ACHN (cell line): Measurements from ENCODE around the gene HOXA11.

Experiments
- DNase-seq: peaks from one replicate; pipeline ENCODE4 v3.0.0-alpha.2; 2015
- in situ Hi-C: cut with HindIII; loops from 2 replicates; pipeline ENCODE4 v1.10.0; 2017; ENCODE audit warnings: low sequenced_read_pairs, low pct_ligation_motif_present, low pct_unique_long_range_greater_than_20kb

Gene HOXA11

DNA sequence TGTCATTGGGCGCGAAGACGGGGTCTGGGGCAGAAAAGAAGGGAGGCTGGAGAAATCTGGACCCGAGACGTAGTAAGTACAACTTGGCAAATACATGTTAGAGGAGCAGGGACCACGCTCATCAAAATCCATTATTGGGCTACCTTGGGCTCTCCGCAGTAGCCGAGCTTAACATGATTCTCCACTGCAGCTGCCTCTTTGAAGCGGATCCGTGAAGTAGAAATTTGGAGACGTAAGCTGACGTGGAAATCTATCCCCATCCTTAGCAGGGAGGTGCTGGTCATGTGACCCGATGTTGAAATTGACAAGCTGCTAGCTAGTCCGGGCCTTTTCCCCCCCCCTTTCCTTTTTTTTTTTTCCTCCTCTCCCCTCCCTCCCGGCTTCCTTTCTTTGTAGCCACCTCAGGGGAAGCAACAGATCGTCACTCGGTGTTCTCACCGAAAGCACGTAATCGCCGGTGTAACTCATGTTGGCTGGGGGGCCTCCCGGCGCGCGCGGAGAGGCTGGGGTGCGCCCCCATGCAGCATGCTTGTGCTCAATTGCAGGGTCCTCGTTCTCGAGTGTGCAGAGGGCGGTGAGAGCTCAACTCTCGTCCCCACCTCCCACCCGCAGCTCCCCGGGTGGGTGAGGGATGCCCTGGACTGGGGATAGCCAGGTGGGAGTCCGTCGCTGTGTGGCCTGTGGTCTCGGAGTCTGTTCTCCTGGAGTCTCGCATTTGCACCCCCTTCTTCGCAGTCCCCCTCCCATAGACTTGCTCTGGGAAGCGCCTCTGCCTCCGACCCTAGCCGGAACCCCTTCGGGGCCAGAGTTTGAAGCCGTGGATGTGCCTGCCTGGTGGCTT lies at the start of gene HOXA11:
Gene HOXA11, minus strand, starts transcription at position 220 of the 841 bp plus-strand sequence. Its CDS starts 88 bp downstream, at position 132.
- DNase-seq = no peak
- in situ Hi-C loops = no loop called here

DNA sequence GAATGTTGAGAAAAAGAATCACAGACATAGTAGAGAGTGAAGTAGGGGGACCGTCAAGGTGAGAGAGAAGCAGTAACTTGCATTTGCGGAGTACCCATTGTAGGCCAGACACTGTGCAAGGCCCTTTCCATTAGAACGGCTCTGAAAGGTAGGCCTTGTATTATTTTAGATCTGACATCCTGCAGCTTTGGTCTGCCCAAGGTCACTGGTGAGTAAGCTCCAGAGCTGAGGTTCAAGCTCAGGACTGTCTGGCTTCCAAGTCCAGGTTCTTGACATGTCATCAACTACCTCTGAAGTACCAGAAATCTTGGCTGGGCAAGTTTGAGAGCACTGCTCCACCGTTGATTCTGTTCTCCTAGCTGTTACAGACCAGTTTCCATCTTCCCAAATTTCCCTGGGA lies 44.4 kb upstream of the HOXA11 start:
- no peak for DNase-seq
- in situ Hi-C loops = no loop called here

DNA sequence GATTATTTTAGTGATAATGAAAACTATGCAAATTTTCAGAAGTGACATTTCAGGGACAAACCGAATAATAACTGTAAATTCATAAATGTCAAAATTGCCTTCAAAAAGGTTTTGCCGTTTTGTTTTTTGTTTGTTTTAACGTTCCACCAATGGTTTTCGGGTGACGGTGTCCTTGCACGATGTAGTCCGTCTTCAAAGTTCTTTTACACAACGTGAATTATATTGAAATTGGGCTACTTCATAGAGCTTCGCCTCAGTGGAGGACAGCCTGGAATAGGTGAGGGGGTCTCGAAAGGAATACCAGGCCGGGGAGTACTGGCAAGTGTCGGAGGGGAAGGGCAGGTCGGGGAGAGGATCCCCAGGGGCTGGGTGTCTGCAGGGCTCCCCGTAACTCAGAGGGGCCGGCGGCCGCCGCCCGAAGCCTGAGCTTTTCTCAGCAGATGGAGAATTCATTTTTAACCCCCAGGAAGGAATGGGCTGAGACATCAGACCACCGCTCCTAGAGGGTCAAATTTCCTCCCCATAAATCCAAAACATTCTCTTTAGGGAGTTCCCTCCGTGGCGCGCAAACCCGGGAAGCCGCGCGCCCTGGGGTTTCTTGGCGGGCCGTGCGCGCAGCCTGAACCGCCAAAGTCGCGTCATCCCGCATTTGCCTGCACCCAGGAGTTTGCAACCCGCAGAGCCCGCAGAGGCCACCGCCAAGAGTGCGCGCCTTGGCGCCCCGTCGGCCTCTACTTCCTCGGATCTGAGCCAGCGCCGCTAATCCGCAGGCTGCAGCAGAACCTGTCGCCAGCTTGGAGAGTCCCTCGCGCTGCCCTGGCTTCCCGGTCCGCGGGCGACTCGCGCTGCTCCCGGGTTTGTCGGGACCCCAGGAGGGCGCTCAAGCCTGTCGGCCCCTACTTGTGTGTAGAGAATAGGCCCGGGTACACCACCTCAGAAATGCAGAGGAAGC lies 40.2 kb upstream of the HOXA11 start:
- DNase-seq = no peak
- in situ Hi-C loops = loop anchor here (25.0 kb wide), 1 partner anchor 362 kb away; no protein-coding TSS in a partner anchor

DNA sequence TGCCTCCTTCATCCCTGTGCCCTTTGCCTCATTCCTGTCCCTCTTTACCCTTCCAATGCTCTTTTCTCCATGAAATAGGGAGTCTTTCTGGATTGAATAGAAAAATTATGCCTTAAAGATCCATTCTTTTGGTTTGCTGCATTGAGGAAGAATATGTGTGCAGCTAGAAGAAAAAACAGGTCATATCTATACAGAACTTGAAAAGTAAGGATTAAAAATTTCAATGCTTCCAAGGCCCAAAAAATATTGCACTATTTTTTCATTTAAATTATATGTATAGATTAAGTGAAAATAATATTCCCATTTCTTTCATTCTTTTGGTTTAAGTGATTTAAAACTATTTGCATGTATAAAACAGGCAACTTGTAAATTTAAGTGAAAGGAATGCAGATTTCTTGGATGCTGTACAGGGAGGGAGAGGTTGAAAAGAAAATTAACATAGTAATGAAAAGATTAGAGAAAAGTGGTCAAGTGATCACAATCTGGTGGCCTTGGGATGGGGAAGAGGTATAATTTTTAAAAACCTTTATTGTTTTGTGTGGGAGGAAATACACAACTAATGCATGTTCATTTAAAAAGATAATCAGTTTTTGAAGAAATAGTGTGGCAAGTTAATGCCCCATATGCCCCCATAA lies 39.0 kb upstream of the HOXA11 start:
- DNase-seq = no peak
- in situ Hi-C loops = loop anchor here (25.0 kb wide), 1 partner anchor 363 kb away; no protein-coding TSS in a partner anchor

DNA sequence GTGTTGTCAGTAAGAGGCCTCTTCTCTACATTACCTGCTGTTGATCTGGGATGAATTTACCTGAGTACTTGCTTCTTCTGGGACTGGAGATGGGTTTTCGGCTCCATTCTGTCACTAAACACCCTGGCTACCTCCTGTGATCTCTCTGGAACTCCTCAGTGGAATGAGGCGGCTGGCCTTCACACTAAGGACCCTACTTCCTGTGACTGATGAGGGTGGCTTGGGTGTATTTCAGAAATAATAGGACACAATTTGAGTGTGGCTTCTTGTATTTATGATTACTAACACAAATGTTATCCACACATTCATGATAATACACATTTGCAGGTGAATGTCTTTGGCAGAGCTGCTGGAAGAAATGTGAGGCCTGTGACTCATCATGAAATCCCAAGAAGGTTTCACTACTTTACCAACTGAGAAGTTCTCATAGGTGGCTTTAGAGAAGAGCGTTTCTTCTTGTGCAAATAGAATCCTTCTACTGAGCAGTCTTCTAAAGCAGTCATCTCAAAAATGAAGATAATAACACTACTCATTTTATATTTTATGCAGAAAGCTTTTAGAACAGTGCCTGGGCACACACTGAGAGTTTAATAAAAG lies 36.3 kb upstream of the HOXA11 start:
- in situ Hi-C loops = loop anchor here (25.0 kb wide), 1 partner anchor 366 kb away; no protein-coding TSS in a partner anchor
- DNase-seq = no peak

DNA sequence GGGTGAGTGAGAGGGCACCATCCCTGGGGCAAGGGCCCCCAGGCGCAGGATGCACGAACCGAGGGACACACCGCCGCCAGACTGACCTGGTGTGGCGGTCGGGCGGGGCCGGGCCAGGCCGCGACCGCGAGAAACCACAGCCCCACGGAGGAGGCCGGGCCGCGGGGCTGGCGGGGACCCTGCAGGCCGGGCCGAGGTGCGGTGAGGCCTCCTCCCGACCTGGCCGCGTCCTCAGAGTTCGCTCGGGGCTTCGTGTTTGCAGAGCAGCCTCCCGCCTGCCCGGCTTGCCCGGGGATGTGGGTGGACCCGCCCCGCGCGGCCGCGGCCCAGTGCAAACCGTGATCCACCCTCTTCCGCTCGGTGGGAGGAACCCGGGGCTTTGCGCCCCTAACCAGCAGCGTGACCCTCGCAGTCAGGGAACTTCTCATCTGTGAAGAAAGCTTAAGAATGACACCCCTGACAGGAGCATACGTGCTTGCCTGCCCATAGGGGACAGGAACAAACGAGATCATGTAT lies 35.5 kb upstream of the HOXA11 start:
- in situ Hi-C loops = loop anchor here (25.0 kb wide), 1 partner anchor 367 kb away; no protein-coding TSS in a partner anchor
- DNase-seq = no peak

DNA sequence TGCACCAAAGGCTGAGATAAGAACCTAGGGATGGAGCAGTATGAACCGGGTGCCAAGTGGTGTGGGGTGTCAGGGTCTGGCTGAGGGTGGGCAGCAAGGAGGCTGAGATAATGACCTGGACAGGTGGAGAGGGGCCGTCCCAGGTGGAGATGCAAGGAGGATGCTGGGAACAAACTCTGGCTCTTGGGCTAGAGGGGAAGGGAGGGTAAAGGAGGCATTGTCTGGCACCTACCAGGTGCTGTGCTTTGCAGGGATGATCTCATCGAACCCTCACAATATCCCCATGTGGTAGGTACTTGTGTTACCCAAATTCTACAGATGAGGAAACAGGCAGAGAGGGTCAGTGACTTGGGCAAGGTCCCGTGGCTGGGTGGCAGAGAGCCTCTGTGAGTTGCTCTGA lies 34.8 kb upstream of the HOXA11 start:
- in situ Hi-C loops = loop anchor here (25.0 kb wide), 1 partner anchor 367 kb away; no protein-coding TSS in a partner anchor
- no peak for DNase-seq

DNA sequence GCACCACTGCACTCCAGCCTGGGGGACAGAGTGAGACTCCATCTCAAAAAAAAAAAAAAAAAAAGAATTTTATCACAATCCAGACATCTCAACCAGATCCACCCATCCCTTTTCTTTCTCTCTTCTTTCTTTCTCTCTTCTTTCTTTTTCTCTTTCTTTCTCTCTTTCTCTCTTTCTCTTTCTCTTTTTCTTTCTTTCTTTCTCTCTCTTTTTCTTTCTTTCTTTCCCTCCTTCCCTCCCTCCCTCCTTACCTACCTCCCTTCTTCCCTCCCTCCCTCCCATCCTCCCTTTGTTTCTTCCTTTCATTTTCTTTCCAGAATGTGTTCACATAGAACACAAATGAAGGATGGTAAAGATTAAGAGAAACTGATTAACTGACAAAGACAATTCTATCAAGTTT lies 32.9 kb upstream of the HOXA11 start:
- in situ Hi-C loops = loop anchor here (25.0 kb wide), 1 partner anchor 369 kb away; no protein-coding TSS in a partner anchor
- DNase-seq = no peak

DNA sequence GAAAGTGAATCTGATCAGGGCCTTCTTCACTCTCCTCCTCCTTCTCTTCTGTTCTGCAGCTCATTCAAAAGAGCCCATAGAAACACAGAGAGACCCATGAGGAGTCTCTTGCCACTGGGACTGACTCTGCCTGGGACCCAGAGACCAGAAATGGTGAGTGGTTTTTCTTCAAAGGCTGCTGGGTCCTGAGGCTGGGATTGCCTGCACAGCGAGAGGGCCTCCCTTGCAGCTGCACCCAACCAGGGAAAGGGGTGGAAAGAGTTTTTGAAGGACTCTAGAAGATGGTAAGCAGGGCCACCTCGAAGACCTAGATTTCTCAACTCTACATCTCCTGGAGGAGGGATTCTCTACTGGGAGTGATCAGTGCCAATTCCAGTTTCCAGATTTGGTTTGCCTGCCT lies 30.3 kb upstream of the HOXA11 start:
- in situ Hi-C loops = loop anchor here (25.0 kb wide), 1 partner anchor 372 kb away; no protein-coding TSS in a partner anchor
- DNase-seq = no peak

DNA sequence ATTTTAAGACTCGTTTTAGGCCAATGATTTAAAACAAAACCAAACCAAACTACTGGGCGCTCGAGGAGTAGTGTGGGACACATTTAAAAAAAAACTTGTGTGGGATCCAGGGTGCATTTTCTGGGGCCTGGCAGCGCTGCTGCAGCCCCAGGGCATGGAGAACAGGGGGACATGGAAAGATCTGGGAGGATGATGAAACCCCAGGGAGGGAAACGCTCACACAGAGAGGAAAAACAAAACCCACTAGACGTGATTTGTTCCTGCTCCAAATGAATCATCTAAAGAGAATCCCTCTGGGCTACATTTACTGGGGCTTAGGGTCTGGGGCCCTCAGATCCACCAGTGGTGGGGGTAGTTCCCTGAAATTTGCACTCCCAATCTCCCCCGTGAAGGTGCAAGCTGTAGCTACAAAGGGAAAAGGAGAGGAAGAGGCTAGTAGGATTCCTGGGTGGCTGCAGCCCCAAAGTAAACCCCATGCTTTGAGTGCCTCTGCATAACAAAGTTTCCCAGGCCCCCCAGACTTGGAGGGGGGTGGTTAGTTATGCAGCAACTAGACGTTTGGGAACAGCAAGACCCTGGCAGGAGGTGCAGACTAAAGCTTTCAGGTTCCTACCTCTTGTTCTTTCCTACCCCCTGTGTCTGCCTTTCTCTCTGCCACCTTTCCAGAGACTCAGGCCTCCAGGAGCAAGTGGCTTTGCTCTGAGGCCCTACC lies 29.4 kb upstream of the HOXA11 start:
- DNase-seq = no peak
- in situ Hi-C loops = loop anchor here (25.0 kb wide), 1 partner anchor 373 kb away; no protein-coding TSS in a partner anchor

DNA sequence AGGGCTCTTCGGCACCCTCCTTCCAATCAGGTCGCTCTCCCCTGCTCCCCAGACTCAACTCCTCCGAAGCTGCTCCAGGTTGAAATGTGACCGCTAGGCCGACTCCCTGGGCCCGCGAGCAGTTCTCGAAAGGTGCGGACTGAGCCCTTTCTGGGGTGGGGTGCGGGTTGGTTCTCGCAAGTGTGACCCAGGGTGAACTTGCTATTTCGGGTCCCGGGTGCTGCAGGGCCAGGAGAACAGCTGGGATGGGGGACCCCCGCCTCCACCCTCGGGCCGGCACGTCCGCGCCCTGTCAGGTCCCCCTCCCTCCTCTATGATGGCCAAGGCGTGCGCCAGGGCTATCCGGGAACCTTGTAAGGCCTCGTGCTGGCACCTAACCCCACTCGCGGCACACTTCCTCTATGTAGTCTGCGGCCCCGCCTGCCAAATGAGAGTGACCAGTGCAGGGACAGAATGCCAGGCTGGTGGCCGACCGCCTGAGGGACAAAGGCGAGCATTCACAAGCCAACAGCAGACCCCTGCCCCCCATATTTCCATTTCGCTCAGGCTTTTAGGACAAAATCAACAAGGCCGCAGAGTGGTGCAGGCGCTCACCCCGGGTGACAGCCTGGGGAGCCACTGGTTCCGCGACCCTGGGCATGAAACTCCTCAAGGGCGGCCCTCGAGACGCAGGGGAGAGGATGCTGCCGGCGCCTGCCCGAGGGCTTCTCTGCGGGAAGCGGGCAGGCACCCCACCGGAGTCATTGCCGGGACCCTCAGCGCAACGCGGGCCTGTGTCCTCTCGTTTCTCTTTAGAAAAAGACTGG lies 28.6 kb upstream of the HOXA11 start:
- DNase-seq = no peak
- in situ Hi-C loops = loop anchor here (25.0 kb wide), 1 partner anchor 374 kb away; no protein-coding TSS in a partner anchor

DNA sequence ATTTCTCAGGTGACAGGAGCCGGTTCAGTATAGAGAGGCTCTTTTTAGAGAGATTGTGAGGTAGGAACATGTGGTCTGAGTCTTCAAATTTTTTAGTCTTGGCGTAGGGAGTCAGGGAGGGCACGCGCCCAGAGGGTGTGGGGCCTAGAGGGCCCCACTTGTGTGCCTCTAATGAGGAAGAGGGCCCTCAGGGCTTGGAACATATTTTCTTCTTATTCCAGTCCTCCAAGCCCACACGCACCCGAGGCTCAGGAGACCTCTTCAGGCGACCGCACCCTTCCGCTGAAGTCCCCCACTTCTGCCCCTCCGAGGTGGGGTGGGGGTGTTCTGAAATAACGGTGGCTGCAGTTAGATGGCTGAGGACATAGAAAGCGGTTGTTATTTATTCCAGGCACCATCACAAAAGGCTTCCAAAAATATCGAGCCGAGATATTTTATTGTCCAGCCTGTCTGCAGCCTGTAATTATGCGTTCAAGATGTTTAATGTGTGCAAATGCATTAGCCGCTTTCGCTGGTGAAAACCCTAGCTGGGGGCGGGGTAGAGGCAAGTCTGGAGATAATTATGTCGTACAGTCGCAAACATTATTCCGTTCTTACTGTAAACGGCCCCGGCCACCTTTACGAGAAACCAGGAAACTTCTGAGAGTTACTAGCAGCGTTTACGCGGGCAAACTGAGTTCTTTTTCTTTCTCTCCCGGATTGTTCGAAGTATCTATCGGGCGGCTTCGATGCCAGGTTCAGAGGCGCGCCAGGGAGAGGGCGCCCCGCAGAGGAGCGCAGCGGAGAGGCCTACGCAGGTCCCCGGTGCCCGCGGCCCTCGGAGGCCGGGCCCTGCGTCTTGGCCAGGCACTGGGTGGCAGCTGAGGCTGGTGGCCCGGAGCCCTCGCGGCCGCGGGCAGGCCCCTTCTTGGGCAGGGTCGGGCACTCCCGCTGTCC lies 27.7 kb upstream of the HOXA11 start:
- no peak for DNase-seq
- in situ Hi-C loops = loop anchor here (25.0 kb wide), 1 partner anchor 375 kb away; no protein-coding TSS in a partner anchor

DNA sequence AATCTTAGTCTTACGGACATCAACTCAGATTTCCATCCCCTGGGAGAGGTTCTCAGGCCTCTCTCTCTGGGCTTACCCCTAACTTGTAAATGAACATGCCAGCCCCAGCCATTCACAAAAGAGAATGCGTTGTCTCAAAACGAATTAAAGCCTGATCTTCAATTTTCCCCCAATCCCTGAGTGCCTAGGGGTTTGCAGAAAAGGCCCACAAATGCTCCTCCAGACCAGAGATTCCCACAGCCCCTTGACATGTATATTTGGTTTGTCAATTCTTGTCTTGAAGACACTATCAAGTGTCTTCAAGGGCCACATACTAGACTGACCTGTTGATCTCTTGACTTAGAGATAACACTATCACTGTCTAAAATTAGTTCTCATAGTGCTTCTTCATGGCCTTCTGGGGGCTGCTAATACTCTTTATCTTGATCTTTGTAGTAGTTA lies 26.8 kb upstream of the HOXA11 start:
- DNase-seq = no peak
- in situ Hi-C loops = loop anchor here (25.0 kb wide), 1 partner anchor 376 kb away; no protein-coding TSS in a partner anchor

DNA sequence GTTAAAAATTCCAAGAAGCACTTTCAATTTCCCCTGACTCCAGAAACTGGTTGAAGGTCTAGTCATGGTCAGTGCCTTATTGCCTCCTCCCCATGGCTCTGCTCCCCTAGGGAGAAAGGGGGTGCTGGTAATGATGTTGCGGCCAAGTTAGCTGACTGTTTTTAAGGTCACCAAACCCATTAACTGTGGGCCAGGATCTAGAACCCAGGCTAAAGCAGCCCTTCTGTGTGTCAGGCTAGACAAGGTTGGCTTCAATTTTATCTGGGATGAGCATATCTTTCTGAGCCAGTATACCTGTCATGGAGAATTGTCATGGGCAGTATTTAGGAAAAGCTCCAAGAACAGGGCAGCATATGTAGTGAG lies 26.0 kb upstream of the HOXA11 start:
- in situ Hi-C loops = loop anchor here (25.0 kb wide), 1 partner anchor 376 kb away; no protein-coding TSS in a partner anchor

DNA sequence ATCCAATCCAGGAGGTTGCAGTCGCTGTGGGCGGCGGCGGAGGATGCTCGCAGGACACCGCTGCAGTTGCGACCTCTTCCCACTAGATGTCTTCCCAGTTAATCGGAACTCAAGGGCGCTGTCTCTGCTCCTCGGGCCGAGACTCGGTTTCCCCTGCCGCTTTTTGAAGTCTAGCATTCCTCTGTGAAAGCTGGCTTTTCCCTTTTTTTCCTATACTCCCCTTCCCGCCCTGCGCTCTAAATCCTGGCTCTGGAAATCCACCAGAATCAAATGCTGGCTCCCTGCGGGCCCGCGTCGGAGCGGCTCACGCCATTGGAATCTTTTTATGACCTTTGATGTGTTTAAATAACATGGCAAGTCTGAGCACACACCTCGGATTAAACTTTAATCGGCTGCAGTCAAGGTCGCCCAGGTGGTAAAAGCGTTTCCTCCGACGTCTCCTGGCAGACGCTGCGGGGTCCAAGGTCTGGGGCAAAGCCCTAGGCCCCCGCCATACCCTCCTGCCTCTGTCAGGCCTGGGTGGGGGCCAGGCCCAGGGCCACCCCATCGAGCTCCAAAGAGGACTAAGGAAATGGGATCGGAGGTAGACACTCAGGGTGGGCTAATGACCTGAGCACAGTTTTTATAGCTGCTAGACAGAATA lies 25.5 kb upstream of the HOXA11 start:
- peak; percentile 71 for DNase-seq
- in situ Hi-C loops = loop anchor here (25.0 kb wide), 1 partner anchor 377 kb away; no protein-coding TSS in a partner anchor

More for the DNA sequence above, 26.0 kb upstream of the HOXA11 start:
- no peak for DNase-seq
